Measurements from ENCODE around the gene EFCAB6. TPM values are rescaled to one million over a fixed set of nuclear protein-coding genes. Genes with fewer than 3 reads are reported as not detected.

EFCAB6 gene
- total RNA-seq, 2 donors from 2014 or later: 0.58 to 1.1 TPM

- no peak for DNase-seq
- intact Hi-C loops (cut with DNase I, micrococcal nuclease): no loop called here
- ATAC-seq: no peak
Measured at GRCh38 chr22:43487311-43488030, 324.6 kb downstream of the EFCAB6 start.

- intact Hi-C loops (cut with DNase I, micrococcal nuclease): no loop called here
- DNase-seq (no peak), ATAC-seq (no peak)
Measured at GRCh38 chr22:43485502-43486089, 326.5 kb downstream of the EFCAB6 start.

GRCh38 chr22:43484227-43484626 lies 327.9 kb downstream of the EFCAB6 start:
- intact Hi-C loops (cut with DNase I, micrococcal nuclease): no loop called here
- no peak for ATAC-seq

GRCh38 chr22:43483669-43484068 lies 328.4 kb downstream of the EFCAB6 start:
- DNase-seq (no peak), ATAC-seq (no peak)
- intact Hi-C loops (cut with DNase I, micrococcal nuclease): no loop called here

More at GRCh38 chr22:43484227-43484626, 327.9 kb downstream of the EFCAB6 start:
- no peak for DNase-seq

GRCh38 chr22:43483266-43483665 lies 328.8 kb downstream of the EFCAB6 start:
- intact Hi-C loops (cut with DNase I, micrococcal nuclease): no loop called here
- no peak for DNase-seq
- ATAC-seq: no peak

- intact Hi-C loops (cut with DNase I, micrococcal nuclease): no loop called here
Measured at GRCh38 chr22:43482318-43482625, 329.8 kb downstream of the EFCAB6 start.

GRCh38 chr22:43481568-43482317 lies 330.4 kb downstream of the EFCAB6 start:
- DNase-seq (no peak), ATAC-seq (no peak)
- intact Hi-C loops (cut with DNase I, micrococcal nuclease): no loop called here

More at GRCh38 chr22:43482318-43482625, 329.8 kb downstream of the EFCAB6 start:
- ATAC-seq (no peak), DNase-seq (no peak)

GRCh38 chr22:43479962-43480361 lies 332.1 kb downstream of the EFCAB6 start:
- DNase-seq: peak in 1 of 2 donors; percentile 12
- intact Hi-C loops (cut with DNase I, micrococcal nuclease): no loop called here
- ATAC-seq: no peak

- DNase-seq (no peak), ATAC-seq (no peak)
- intact Hi-C loops (cut with DNase I, micrococcal nuclease): no loop called here
Measured at GRCh38 chr22:43479301-43479950, 332.7 kb downstream of the EFCAB6 start.

Other genes with a start within 250 kb of the EFCAB6 start
- gene SULT4A1, start 50.2 kb upstream of the EFCAB6 start, total RNA-seq: under 1 TPM; 0.15 to 0.28 TPM
- gene PNPLA5, start 79.7 kb upstream of the EFCAB6 start, total RNA-seq: not detected
- gene PNPLA3, start 111.5 kb upstream of the EFCAB6 start, total RNA-seq: 1 to 10 TPM in 1 of 2 donors, under 1 TPM in 1; 0.14 to 2.0 TPM
- gene SAMM50, start 143.1 kb upstream of the EFCAB6 start, total RNA-seq: 10 to 100 TPM; 47.1 to 59.3 TPM
- 10 to 100 TPM in 1 of 2 donors, 1 to 10 TPM in 1; 7.8 to 13.5 TPM for gene PARVB, start 212.0 kb upstream of the EFCAB6 start, total RNA-seq